ENCODE measurements around the gene CBLC.
A peak's percentile ranks its signal among the peaks of the same experiment; 100 is the strongest.

CBLC gene

GRCh38 chr19:44777715-44778347, at the start of gene CBLC:
TSS of gene CBLC (plus strand) at chr19:44777890. CDS start at chr19:44777932, 42 bp downstream.
- DNase-seq (ENCODE audit: low read depth), result no peak

DNA sequence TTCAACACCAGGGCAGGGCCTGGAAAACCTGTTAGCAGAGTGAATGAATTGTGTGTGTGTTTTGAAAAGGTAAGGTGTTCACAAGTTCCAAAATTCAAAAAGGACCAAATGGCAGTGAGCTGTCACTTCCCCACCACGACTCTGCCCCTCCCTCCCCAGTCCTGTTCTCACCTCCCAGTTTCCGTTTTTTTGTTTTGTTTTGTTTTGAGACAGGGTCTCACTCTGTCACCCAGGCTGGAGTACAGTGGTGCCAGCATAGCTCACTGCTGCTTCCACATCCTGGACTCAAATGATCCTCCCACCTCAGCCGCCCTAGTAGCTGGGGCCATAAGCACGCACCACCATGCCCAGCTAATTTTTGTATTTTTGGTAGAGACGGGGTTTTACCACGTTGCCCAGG, 49.5 kb upstream of the CBLC start:
- no peak for DNase-seq (ENCODE audit: low read depth)

DNA sequence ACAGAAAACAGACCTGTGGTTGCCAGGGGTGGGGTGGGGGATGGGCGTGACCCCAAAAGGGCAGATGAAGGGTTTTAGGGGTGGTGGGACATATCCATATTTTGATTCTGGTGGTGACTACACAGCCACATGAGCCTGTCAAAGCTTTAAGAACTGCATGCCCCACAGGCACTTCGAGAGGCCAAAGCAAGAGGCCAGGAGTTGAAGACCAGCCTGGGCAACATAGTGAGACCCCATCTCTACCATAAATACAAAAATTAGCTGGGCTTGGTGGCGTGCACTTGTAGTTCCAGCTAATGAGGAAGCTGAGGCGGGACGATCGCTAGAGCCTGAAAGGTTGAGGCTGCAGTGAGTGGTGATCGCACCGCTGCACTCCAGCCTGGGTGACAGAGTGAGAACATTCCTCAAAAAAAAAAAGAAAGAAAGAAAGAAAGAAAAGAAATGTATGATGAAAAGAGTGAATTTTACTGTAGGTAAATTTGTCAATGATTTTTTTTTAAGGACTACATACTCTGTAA, 48.1 kb upstream of the CBLC start:
- no peak for DNase-seq (ENCODE audit: low read depth)

DNA sequence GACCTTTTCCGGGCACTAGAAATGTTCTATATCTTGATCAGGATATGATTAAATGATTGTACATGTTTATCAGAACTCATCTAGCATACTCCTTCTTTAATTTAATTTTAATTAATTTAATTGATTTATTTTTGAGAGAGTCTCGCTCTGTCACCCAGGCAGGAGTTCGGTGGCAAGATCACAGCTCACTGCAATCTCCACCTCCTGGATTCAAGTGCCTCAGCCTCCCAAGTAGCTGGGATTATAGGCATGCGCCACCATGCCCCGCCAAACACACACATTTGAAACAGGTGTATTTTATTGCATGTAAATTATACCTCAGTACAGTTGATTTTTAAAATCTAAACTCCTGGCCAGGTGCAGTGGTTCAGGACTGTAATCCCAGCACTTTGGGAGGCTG, 46.6 kb upstream of the CBLC start:
- DNase-seq (ENCODE audit: low read depth), result no peak

DNA sequence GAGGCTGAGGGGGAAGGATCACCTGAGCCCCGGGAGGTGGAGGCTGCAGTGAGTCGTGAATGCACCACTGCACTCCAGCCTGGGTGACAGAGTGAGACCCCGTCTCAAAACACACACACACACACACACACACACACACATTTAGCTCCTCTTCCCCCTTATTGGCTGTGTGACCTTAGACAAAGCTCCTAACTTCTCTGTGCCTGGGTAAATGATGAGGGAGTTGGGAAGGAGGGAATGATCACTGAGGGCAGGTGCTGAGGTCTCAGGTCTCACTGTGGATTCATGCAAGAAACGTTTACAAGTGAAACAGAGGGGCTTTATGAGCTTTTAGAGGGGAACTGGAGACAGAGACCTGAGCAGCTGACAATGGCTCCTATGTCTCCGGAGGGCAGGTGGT, 46.1 kb upstream of the CBLC start:
- no peak for DNase-seq (ENCODE audit: low read depth)

DNA sequence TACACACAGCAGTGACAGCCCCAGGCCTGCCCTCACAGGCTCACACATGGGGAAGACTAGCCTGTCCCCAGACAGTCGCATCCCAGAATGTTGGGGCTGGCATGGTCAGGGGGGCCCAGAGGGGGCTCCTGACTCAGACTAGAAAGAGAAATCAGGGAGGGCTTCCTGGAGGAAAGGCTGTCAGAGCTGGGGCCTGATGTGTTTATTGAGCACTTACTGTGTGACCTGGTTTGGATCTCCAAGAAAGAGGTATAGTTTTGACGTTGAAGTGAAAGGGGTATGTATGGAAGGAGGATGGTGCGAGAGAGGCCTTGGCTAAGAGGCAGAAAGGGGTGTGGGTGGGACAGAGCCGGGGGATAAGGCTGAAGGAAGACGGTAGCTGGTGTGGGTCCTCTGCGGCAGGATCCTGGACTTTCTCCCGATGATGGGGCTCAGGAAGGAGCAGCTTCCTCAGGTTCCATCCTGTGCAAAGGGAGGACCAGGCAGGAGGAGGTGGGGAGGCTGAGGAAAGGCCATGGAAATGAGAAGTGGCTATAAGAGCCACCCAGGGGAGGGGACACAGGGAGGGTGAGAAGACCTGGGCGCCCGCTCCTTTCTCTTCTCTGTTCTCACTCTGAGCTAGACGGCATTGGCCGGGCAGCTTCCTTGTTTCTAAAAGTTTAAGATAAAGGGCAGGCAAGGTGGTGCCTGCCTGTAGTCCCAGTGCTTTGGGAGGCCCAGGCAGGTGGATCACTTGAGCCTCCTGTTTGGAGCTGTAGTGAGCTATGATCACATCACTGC, 45.3 kb upstream of the CBLC start:
- DNase-seq (ENCODE audit: low read depth), result no peak

- DNase-seq (ENCODE audit: low read depth), result no peak
Observed at GRCh38 chr19:44734357-44734756, 43.3 kb upstream of the CBLC start.

DNA sequence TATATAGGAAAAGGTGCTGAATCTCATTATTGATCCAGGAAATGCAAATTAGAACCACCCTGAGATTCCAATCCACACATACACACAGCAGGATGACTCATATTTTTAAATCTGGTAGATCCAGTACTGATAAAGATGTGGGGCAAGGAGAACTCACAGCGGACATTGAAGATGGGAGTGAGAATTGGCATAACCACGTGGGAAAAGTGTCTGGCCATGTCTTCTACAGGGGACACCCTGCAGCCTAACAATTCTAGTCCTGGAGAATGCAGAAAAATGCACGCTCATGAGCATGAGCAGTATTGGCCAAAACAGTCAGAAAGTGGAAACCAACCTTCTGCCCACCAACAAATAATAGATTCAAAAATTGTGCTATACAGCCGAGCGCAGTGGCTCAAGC, 42.7 kb upstream of the CBLC start:
- no peak for DNase-seq (ENCODE audit: low read depth)

DNA sequence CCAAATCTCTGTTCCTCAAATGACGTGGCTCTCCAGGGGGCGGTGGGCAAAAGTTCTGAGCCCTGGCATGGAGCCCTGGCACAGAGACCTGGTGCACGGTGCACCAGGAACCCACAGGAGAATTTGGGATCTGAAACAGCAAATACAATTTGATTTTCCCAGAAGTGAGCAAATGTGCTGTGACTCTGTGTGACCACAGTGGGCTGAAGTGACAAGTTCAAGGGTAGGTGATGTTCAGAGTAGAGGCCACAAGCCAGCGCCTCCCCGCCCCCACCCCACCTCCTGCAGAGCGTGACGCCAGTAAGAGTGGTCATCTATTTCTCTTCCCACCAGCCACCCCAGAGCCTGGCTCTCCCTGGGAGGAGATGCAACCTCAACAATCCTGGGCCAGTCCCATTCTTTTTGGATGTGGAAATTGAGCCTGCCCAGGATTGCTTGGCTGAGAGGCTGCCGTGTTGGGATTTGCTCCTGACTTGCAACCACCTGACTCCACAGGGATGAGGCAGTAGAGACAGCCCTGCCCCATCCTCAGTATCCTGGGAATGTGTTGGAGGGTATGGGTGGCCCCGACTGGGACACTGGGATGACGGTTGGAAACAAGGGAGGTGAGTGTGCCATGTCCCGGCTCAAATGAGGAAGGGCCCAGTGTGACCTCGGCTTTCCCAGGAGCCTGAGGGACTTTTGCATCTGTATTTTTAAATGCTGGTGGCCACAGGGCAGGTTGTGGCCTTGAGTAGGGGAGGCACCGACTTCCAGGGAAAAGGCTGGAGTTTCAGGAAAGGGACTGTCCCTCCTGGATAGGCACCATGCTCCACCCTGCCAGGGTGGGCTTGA, 40.2 kb upstream of the CBLC start:
- no peak for DNase-seq (ENCODE audit: low read depth)

GRCh38 chr19:44738136-44738535, 39.6 kb upstream of the CBLC start:
- no peak for DNase-seq (ENCODE audit: low read depth)

DNA sequence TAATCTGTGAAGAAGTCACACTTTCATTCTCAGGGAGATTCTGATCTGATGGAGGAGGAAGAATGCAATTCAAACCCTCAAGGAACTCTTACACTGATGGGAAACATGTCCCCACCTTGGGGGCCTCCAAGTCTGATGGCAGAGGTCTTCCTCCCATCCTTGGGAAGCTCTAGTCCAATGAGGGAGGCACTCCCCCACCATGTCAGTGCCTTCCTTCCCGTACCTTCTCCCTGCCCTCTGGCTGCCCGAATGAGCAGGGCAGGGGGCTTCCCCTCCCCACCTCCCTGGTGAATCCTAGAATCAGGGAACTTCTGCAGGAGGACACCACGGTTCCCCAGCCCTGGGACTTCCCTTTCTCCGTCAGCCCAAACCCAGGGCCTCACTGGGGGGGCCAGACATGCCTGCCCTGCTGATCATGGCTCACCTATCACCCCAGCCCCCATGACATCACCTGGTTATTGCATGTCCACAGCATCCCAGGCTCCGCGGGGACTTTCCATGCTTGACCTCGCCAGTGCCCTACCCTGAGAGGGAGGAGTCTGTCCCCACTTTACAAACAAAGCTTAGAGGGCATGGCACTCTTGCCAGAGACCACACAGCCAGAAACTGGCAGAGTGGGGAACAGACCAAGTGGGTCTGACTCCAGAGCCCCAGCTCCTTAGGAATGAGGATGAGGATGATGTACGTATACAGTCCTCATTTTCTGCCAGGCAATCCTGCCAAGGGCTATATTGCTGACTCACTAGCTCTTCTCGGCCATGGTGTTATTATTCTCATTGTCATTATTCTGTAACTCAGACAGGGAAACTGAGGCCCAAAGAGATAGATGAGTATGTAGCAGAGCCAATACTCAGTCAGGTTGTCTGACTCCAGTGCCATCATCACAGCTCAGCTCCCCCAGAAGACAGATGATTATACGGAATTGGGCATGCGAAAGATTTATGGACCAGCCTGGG, 38.8 kb upstream of the CBLC start:
- no peak for DNase-seq (ENCODE audit: low read depth)

DNA sequence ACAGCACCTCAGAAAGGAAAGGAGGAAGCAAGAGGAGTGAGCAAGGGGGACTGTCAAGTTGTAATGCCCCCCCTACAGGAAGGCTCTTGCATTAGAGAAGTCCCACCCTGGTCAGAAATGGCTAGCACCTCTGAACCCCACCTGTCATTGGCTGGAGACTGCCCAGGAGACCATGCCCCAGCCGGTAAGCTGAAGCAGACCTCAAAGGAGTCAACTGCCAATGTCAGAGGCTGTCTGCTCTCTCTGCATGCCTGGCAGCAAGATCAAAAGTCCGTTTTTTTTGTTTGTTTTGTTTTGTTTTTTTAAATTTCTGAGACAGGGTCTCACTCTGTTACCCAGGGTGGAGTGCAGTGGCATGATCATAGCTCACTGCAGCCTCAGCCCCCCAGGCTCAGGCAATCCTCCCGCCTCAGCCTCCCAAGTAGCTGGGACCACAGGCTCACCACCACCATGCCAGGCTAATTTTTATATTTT, 37.3 kb upstream of the CBLC start:
- no peak for DNase-seq (ENCODE audit: low read depth)

GRCh38 chr19:44741258-44741731, 36.4 kb upstream of the CBLC start:
- no peak for DNase-seq (ENCODE audit: low read depth)

DNA sequence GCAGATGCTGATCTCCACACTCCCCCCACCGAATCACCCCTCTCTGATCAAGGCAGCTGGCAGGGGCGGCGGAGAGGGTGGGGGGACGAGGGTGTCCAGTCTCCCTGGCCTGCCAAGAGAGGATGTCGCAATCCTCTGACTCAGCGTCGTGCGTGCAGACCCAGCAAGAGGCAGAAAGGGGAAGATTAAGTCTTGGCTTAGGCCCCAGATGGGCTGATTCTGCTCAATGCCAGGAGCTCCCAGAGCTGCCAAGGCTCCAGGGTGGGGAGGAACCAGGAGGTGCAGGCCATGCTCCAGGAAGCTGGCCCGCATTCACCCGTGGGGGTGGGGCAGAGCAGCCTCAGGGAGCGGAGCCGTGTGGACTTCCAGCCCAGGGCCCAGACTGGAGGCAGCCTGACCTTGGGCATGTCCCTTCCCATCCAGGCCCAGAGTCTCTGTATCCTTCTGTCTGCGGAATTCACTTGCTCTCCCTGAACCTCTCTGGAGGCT, 35.8 kb upstream of the CBLC start:
- DNase-seq (ENCODE audit: low read depth), result peak; percentile 100

GRCh38 chr19:44742330-44743061, 35.2 kb upstream of the CBLC start:
- DNase-seq (ENCODE audit: low read depth), result no peak

- no peak for DNase-seq (ENCODE audit: low read depth)
Observed at GRCh38 chr19:44744871-44745332, 32.8 kb upstream of the CBLC start.

DNA sequence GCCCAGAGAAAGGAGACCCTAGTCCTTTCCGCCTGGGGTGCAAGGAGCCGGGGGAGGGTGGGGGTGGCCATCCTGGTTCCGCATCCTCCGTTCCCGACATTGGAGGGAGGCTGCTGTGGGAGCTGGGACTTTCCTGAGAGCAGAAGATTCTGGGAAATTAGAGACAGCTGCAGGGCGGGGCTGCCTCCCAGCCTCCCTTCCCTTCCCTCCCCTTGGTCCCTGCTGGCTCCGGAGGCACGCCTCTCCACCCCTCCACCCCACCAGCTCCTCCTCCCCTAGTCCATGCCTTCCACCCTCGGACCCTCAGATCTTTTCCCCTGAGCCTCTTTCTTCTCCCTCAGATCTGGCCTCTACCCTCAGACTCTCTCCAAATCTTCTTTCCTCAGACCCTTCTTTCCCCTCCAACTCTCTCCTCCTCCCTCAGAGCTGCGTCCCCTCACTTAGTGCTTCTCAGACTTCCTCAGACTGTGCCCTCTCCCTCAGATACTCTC, 32.3 kb upstream of the CBLC start:
- peak; percentile 73 for DNase-seq (ENCODE audit: low read depth)

DNA sequence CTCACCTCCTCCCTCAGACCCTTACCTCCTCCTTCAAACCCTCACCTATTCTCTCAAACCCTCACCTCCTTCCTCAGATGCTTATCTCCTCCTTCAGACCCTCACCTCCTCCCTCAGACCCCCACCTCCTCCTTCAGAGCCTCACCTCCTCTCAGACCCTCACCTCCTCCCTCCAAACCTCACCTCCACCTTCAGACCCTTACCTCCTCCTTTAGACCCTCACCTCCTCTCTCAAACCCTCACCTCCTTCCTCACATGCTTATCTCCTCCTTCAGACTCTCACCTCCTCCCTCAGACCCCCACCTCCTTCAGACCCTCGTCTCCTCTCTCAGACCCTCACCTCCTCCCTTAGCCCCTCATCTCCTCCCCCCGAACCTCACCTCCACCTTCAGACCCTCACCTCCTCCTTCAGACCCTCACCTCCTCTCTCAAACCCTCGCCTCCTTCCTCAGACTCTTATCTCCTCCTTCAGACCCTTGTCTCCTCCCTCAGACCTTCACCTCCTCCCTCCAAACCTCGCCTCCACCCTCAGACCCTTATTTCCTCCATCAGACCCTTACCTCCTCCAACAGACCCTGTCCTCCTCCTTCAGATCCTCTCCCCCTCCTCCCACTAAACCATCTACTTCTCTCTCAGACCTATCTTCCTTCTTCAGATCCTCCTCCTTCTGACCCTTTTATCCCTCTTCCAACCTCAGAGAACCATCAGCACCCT, 31.6 kb upstream of the CBLC start:
- no peak for DNase-seq (ENCODE audit: low read depth)

- no peak for DNase-seq (ENCODE audit: low read depth)
Observed at GRCh38 chr19:44746616-44746945, 31.1 kb upstream of the CBLC start.
